ENCODE results near the gene ALOX12B. TPM values are rescaled to one million over a fixed set of nuclear protein-coding genes. Genes with fewer than 3 reads are reported as not detected.
"Not testable (repeated sequence)": the region's sequence is repeated elsewhere in the genome, so short reads cannot be mapped to it uniquely, and the experiment has no call there.

Gene ALOX12B
- total and polyA plus RNA-seq, 8 donors = 0.16 to 0.31 TPM; not detected in 6

- intact Hi-C loops (cut with DNase I) = no loop called here
- ATAC-seq (no peak), FAIRE-seq (no peak), DNase-seq (no peak)
- 81 to 82% methylated on average over 9 of the region's 9 CpGs for WGBS, 2 donors
- no peaks in the 10 kb centered on the region for H3K9me3 ChIP-seq
- H3K27ac ChIP-seq = no peak overlapping the region
- H3K27me3 ChIP-seq = no peaks in the 10 kb centered on the region
- no peak overlapping the region for H3K4me3 ChIP-seq
- TF ChIP-seq CTCF (IDR thresholded peaks at IDR 0.05) = no peak
- no peaks in the 10 kb centered on the region for H3K36me3 ChIP-seq
- no peaks in the 10 kb centered on the region for H3K4me1 ChIP-seq
Observed at GRCh38 chr17:8025176-8025911, 62.2 kb downstream of the ALOX12B start.

- not testable (repeated sequence) for ATAC-seq, H3K27ac ChIP-seq
Observed at GRCh38 chr17:8024161-8024560, 63.4 kb downstream of the ALOX12B start.

More at GRCh38 chr17:8024161-8024560, 63.4 kb downstream of the ALOX12B start:
- 85 to 86% methylated on average over 6 of the region's 6 CpGs for WGBS, 2 donors
- FAIRE-seq; intact Hi-C loops (cut with DNase I); DNase-seq; H3K9me3 ChIP-seq; H3K4me3 ChIP-seq; H3K4me1 ChIP-seq; H3K27me3 ChIP-seq; H3K36me3 ChIP-seq: not testable (repeated sequence)

Small RNA genes within 50 kb of the gene (microRNA-seq; reads per million reads assigned to microRNA genes)
- gene MIR4314 = 0 reads per million in 2 donors

Other genes starting within 250 kb of the ALOX12B start
- gene TMEM88, start 232.7 kb downstream of the ALOX12B start, total RNA-seq = 1 to 10 TPM; 2.1 to 4.2 (median 2.4) TPM
- gene TMEM88, start 232.7 kb downstream of the ALOX12B start, polyA plus RNA-seq = 10 to 100 TPM; 21.6 to 28.5 TPM
- 10 to 100 TPM; 20.1 to 29.6 (median 26.6) TPM for gene NAA38, start 230.2 kb downstream of the ALOX12B start, total RNA-seq
- 10 to 100 TPM; 75.7 to 87.2 TPM for gene NAA38, start 230.2 kb downstream of the ALOX12B start, polyA plus RNA-seq
- 10 to 100 TPM in 1 of 6 donors, 1 to 10 TPM in 5; 5.0 to 10.5 (median 8.4) TPM for gene CYB5D1, start 229.7 kb downstream of the ALOX12B start, total RNA-seq
- 1 to 10 TPM; 4.9 to 8.5 TPM for gene CYB5D1, start 229.7 kb downstream of the ALOX12B start, polyA plus RNA-seq
- gene CHD3, start 198.9 kb downstream of the ALOX12B start, total RNA-seq = 100 to 1,000 TPM in 1 of 6 donors, 10 to 100 TPM in 5; 35.9 to 101 (median 43.1) TPM
- 100 to 1,000 TPM; 117 to 143 TPM for gene CHD3, start 198.9 kb downstream of the ALOX12B start, polyA plus RNA-seq
- gene RNF227, start 171.4 kb downstream of the ALOX12B start, total RNA-seq = 1 to 10 TPM; 1.2 to 2.8 (median 2.0) TPM
- 1 to 10 TPM; 1.6 to 3.0 TPM for gene RNF227, start 171.4 kb downstream of the ALOX12B start, polyA plus RNA-seq
- 1 to 10 TPM in 3 of 6 donors, under 1 TPM in 3; 0.51 to 1.6 (median 0.98) TPM for gene KCNAB3, start 157.9 kb downstream of the ALOX12B start, total RNA-seq
- 1 to 10 TPM; 4.7 to 8.1 TPM for gene KCNAB3, start 157.9 kb downstream of the ALOX12B start, polyA plus RNA-seq
- 10 to 100 TPM; 27.3 to 67.1 (median 39.2) TPM for gene TRAPPC1, start 155.8 kb downstream of the ALOX12B start, total RNA-seq
- 10 to 100 TPM; 56.0 to 66.0 TPM for gene TRAPPC1, start 155.8 kb downstream of the ALOX12B start, polyA plus RNA-seq
- gene CNTROB, start 155.5 kb downstream of the ALOX12B start, total RNA-seq = 10 to 100 TPM in 2 of 6 donors, 1 to 10 TPM in 4; 5.8 to 17.9 (median 8.5) TPM
- 10 to 100 TPM; 30.8 to 46.1 TPM for gene CNTROB, start 155.5 kb downstream of the ALOX12B start, polyA plus RNA-seq
- gene GUCY2D, start 85.1 kb downstream of the ALOX12B start, total RNA-seq = under 1 TPM in 4 of 6 donors, not detected in 2; 0.22 to 0.47 (median 0.28) TPM
- gene GUCY2D, start 85.1 kb downstream of the ALOX12B start, polyA plus RNA-seq = under 1 TPM; 0.02 to 0.04 TPM
- 1 to 10 TPM in 1 of 6 donors, under 1 TPM in 4, not detected in 1; 0.09 to 4.7 (median 0.37) TPM for gene ALOX15B, start 48.7 kb downstream of the ALOX12B start, total RNA-seq
- under 1 TPM; 0.05 to 0.19 TPM for gene ALOX15B, start 48.7 kb downstream of the ALOX12B start, polyA plus RNA-seq
- gene ALOXE3, start 30.8 kb upstream of the ALOX12B start, total RNA-seq = not detected
- under 1 TPM in 1 of 2 donors, not detected in 1; 0.35 TPM for gene ALOXE3, start 30.8 kb upstream of the ALOX12B start, polyA plus RNA-seq
- gene HES7, start 36.4 kb upstream of the ALOX12B start, total RNA-seq = not detected
- gene HES7, start 36.4 kb upstream of the ALOX12B start, polyA plus RNA-seq = under 1 TPM; 0.08 to 0.16 TPM
- 100 to 1,000 TPM in 2 of 6 donors, 10 to 100 TPM in 4; 17.5 to 105 (median 67.6) TPM for gene PER1, start 64.7 kb upstream of the ALOX12B start, total RNA-seq
- 100 to 1,000 TPM; 107 to 158 TPM for gene PER1, start 64.7 kb upstream of the ALOX12B start, polyA plus RNA-seq
- 10 to 100 TPM; 19.5 to 35.7 (median 29.6) TPM for gene VAMP2, start 75.2 kb upstream of the ALOX12B start, total RNA-seq
- 10 to 100 TPM; 29.8 to 82.0 TPM for gene VAMP2, start 75.2 kb upstream of the ALOX12B start, polyA plus RNA-seq
- 10 to 100 TPM in 1 of 6 donors, 1 to 10 TPM in 5; 5.2 to 10.2 (median 6.3) TPM for gene TMEM107, start 88.7 kb upstream of the ALOX12B start, total RNA-seq
- 10 to 100 TPM in 1 of 2 donors, 1 to 10 TPM in 1; 5.7 to 11.1 TPM for gene TMEM107, start 88.7 kb upstream of the ALOX12B start, polyA plus RNA-seq
- 10 to 100 TPM in 1 of 6 donors, 1 to 10 TPM in 5; 4.9 to 10.4 (median 6.9) TPM for gene BORCS6, start 102.5 kb upstream of the ALOX12B start, total RNA-seq
- 1 to 10 TPM; 4.5 to 6.1 TPM for gene BORCS6, start 102.5 kb upstream of the ALOX12B start, polyA plus RNA-seq
- gene AURKB, start 122.9 kb upstream of the ALOX12B start, total RNA-seq = 1 to 10 TPM in 1 of 6 donors, under 1 TPM in 2, not detected in 3; 0.47 to 2.0 (median 0.95) TPM
- under 1 TPM; 0.40 to 0.72 TPM for gene AURKB, start 122.9 kb upstream of the ALOX12B start, polyA plus RNA-seq
- 10 to 100 TPM; 15.4 to 40.8 (median 17.3) TPM for gene CTC1, start 160.3 kb upstream of the ALOX12B start, total RNA-seq
- 10 to 100 TPM; 22.6 to 42.6 TPM for gene CTC1, start 160.3 kb upstream of the ALOX12B start, polyA plus RNA-seq
- gene PFAS, start 161.6 kb upstream of the ALOX12B start, total RNA-seq = 10 to 100 TPM; 11.5 to 21.4 (median 18.7) TPM
- 10 to 100 TPM; 11.7 to 21.1 TPM for gene PFAS, start 161.6 kb upstream of the ALOX12B start, polyA plus RNA-seq
- 10 to 100 TPM in 1 of 6 donors, 1 to 10 TPM in 5; 2.8 to 14.5 (median 6.6) TPM for gene RANGRF, start 201.0 kb upstream of the ALOX12B start, total RNA-seq
- 10 to 100 TPM; 14.0 to 27.4 TPM for gene RANGRF, start 201.0 kb upstream of the ALOX12B start, polyA plus RNA-seq
- 10 to 100 TPM in 1 of 6 donors, 1 to 10 TPM in 5; 1.1 to 12.2 (median 2.7) TPM for gene SLC25A35, start 207.7 kb upstream of the ALOX12B start, total RNA-seq
- gene SLC25A35, start 207.7 kb upstream of the ALOX12B start, polyA plus RNA-seq = 1 to 10 TPM; 7.3 to 9.5 TPM
- gene ARHGEF15, start 222.5 kb upstream of the ALOX12B start, total RNA-seq = 1 to 10 TPM; 1.7 to 3.2 (median 2.0) TPM
- gene ARHGEF15, start 222.5 kb upstream of the ALOX12B start, polyA plus RNA-seq = 10 to 100 TPM; 12.4 to 23.9 TPM

Data from pancreas (tissue), 10 donors.